Naive thymus-derived CD4-positive, alpha-beta T cell (primary cell): ENCODE results near the gene GPRIN3. TPM values are rescaled to one million over a fixed set of nuclear protein-coding genes. Genes with fewer than 3 reads are reported as not detected.
A peak's percentile ranks its signal among the peaks of the same experiment; 100 is the strongest.

ENCODE experiments used
- ATAC-seq: fragments of 150-1000 bp; cut with Tn5 transposase; 2 replicates; pipeline ENCODE4 v1.10.0; 2021; ENCODE audit warnings: mild to moderate bottlenecking, moderate library complexity
- CTCF ChIA-PET: fragments of 350-600 bp; sonication (Branson Sonifier 250); formaldehyde crosslinking; loops from one replicate; lab custom pipeline; 2021; ENCODE audit warnings: antibody characterized with exemption; lab: Charles Lee
- POLR2A ChIA-PET: fragments of 350-600 bp; sonication (Branson Sonifier 250); formaldehyde crosslinking; loops from one replicate; lab custom pipeline; 2021; ENCODE audit warnings: antibody characterized with exemption, inconsistent platforms; lab: Charles Lee
- DNase-seq, 9 donors: peaks; one replicate each; pipeline versions ENCODE4 v3.0.0 to v3.0.0-alpha.2; 2020 to 2022; ENCODE audit warnings: mixed read lengths in 1 of 9
- H3K27ac ChIP-seq: one replicate; pipeline ENCODE4 v1.7.0; 2013; ENCODE audit warnings: mild to moderate bottlenecking, low read depth, low read length, moderate library complexity
- H3K27me3 ChIP-seq, 2 donors: one replicate each; pipeline ENCODE4 v1.7.0; 2013; ENCODE audit warnings: low read length in 2 of 2, mild to moderate bottlenecking in 2 of 2, moderate library complexity in 2 of 2; ENCODE audit not compliant: control insufficient read depth in 2 of 2, insufficient read depth in 2 of 2
- H3K36me3 ChIP-seq, 3 experiments: 1 replicate in 2 of 3; 2 replicates in 1 of 3; pipeline ENCODE4 v1.7.0; 2013; ENCODE audit warnings: low read length in 3 of 3, mild to moderate bottlenecking in 3 of 3, moderate library complexity in 1 of 3; ENCODE audit not compliant: insufficient read depth in 3 of 3, control insufficient read depth in 2 of 3
- H3K4me1 ChIP-seq, 2 donors: one replicate each; pipeline ENCODE4 v1.7.0; 2013; ENCODE audit warnings: low read length in 2 of 2, mild to moderate bottlenecking in 2 of 2, moderate library complexity in 1 of 2; ENCODE audit not compliant: control insufficient read depth in 2 of 2, insufficient read depth in 2 of 2
- H3K4me3 ChIP-seq: 2 replicates; pipeline ENCODE4 v1.7.0; 2013; ENCODE audit warnings: mild to moderate bottlenecking, low read length
- H3K9me3 ChIP-seq, 3 experiments: 1 replicate in 2 of 3; 2 replicates in 1 of 3; pipeline ENCODE4 v1.7.0; 2013; ENCODE audit warnings: low read length in 3 of 3; ENCODE audit not compliant: control insufficient read depth in 2 of 3
- H3K27ac Mint-ChIP-seq, 9 donors: one replicate each; pipeline ENCODE4 v1.8.0; 2020 to 2022; ENCODE audit warnings: mixed read lengths in 9 of 9, mild to moderate bottlenecking in 8 of 9, moderate library complexity in 5 of 9, inconsistent platforms in 2 of 9
- H3K27me3 Mint-ChIP-seq, 5 donors: one replicate each; pipeline ENCODE4 v1.8.0; 2021 to 2022; ENCODE audit warnings: mixed read lengths in 5 of 5, mild to moderate bottlenecking in 1 of 5
- H3K36me3 Mint-ChIP-seq, 5 donors: one replicate each; pipeline ENCODE4 v1.8.0; 2020 to 2022; ENCODE audit warnings: mixed read lengths in 5 of 5, mild to moderate bottlenecking in 3 of 5, inconsistent platforms in 1 of 5
- H3K4me1 Mint-ChIP-seq, 7 donors: one replicate each; pipeline ENCODE4 v1.8.0; 2020 to 2022; ENCODE audit warnings: mixed read lengths in 7 of 7, mild to moderate bottlenecking in 3 of 7, inconsistent platforms in 1 of 7
- H3K4me3 Mint-ChIP-seq, 10 donors: one replicate each; pipeline ENCODE4 v1.8.0; 2020 to 2022; ENCODE audit warnings: mild to moderate bottlenecking in 10 of 10, mixed read lengths in 10 of 10, moderate library complexity in 6 of 10, inconsistent platforms in 2 of 10
- H3K9me3 Mint-ChIP-seq, 11 donors: one replicate each; pipeline ENCODE4 v1.8.0; 2020 to 2022; ENCODE audit warnings: mixed read lengths in 11 of 11, mild to moderate bottlenecking in 4 of 11, inconsistent platforms in 1 of 11, moderate library complexity in 1 of 11
- intact Hi-C, 2 donors: fragments of 100-400 bp; cut with micrococcal nuclease; formaldehyde crosslinking; loops; one replicate each; pipeline ENCODE4 v1.15.1; 2023
- polyA plus RNA-seq, 2 donors: library from polyadenylated mRNA; unstranded; fragments of 300-500 nt; fragmentation: Illumina TruSeq; gene quantifications; one replicate each; pipeline ENCODE4 v1.2.3, GENCODE V29; 2021
- total RNA-seq, 6 experiments: library from RNA in 5 of 6; stranded (reverse) in 5 of 6; gene quantifications; 1 replicate in 5 of 6; 2 replicates in 1 of 6; pipeline ENCODE4 v1.2.3 and lab custom pipeline; 2021 to 2026

GPRIN3 gene
- total and polyA plus RNA-seq, 7 experiments from 2014 or later: 7.3 to 55.5 (median 11.2) TPM

DNA sequence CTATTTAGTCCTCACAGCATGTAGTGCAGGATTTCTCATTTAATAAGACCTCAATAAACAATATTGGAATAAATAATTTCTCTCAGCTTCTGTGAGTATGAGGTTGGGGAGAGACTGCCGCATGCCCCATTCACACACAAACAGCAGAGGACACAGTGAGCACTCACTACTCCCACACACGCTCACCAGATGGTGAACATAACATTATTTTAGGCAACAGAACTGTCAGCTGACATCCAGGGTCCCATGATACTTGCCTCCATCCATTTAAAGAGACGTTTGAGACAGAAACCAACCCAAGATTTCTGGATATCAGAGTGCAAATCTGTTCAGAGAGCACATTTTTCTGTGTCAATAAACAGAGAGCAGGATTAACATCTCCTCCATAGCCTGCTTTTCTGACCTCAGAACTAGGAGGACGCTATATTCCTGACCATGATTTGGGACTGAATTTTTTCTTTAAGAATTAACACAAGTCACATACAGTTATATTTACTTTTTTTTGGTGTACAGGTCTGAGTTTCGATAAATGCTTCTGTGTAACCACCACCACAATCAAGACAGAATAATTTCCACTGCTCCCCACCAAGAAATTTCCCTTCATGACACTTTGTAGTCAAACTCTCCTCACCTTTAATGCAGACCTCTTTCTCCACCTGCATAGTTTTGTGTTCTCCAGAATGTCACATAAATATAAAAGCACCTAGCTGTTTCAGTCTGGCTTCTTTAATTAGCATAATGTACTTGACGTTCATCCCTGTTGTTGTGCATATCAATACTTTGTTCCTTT lies 16.7 kb downstream of the GPRIN3 start:
- Histone ChIP-seq H3K4me3 (peak overlapping the region; percentile 0), H3K27ac (no peak overlapping the region), H3K9me3 (no peaks in the 10 kb centered on the region), H3K27me3 (no peaks in the 10 kb centered on the region), H3K36me3 (no peaks in the 10 kb centered on the region), H3K4me1 (peaks cover 72 to 91% of the 10 kb centered on the region in 2 donors)
- Mint-ChIP-seq H3K27me3 (no peaks in the 10 kb centered on the region), H3K9me3 (peaks cover 0 to 7% (median 0%) of the 10 kb centered on the region in 11 donors), H3K36me3 (peaks cover 0 to 56% (median 0%) of the 10 kb centered on the region in 5 donors), H3K4me3 (peak overlapping the region in 9 of 10 donors; percentile 53 to 77 (median 60)), H3K27ac (peak overlapping the region; percentile 59 to 92 (median 82)), H3K4me1 (peaks cover 62 to 99% (median 93%) of the 10 kb centered on the region in 7 donors)
- ChIA-PET POLR2A (interaction anchor here (0.7 to 1.5 kb wide), 4 partner anchors 8 to 18 kb away, joined by 3 to 7 read pairs (median 4); partner anchors contain the start of gene GPRIN3), CTCF (interaction anchor here (0.6 kb wide), 1 partner anchor 36 kb away, joined by 3 read pairs; no protein-coding TSS in a partner anchor)
- intact Hi-C loops: loop anchor here (2.0 to 10.0 kb wide), 4 partner anchors 144 to 906 kb away; partner anchors contain the start of gene HERC5 (in 2 of the 2)
- ATAC-seq (no peak), DNase-seq (peak in 2 of 9 donors; percentile 16 to 25)

- intact Hi-C loops: no loop called here
Observed at GRCh38 chr4:89289312-89289711, 18.3 kb downstream of the GPRIN3 start.

DNA sequence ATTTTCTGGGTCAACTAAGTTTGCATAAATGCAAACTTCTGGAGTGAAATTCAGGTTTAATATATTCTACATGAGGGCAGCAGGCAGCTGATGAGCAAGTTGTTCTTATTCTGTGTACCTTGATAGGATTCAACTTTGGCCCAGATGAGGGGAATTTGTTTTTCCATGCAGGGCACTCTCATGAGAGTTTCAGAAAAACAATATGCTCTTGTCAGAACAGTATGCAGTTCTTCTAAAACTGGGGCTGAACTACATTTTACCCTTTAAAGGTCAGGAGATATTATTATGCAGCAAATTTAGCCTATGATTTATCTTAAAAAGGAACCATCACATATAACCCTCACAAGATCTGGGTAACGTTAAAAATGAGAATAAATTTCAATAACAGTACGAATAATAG lies 19.2 kb downstream of the GPRIN3 start:
- Mint-ChIP-seq H3K9me3 (peaks cover 0 to 7% (median 0%) of the 10 kb centered on the region in 11 donors), H3K4me1 (peaks cover 69 to 98% (median 94%) of the 10 kb centered on the region in 7 donors), H3K27ac (peak overlapping the region in 8 of 9 donors; percentile 67 to 92 (median 80)), H3K4me3 (peak overlapping the region in 9 of 10 donors; percentile 48 to 77 (median 57)), H3K36me3 (peaks cover 0 to 53% (median 5%) of the 10 kb centered on the region in 5 donors), H3K27me3 (no peaks in the 10 kb centered on the region)
- Histone ChIP-seq H3K27ac (no peak overlapping the region), H3K4me1 (peaks cover 61 to 85% of the 10 kb centered on the region in 2 donors), H3K4me3 (peak overlapping the region; percentile 2), H3K36me3 (no peaks in the 10 kb centered on the region), H3K27me3 (no peaks in the 10 kb centered on the region), H3K9me3 (no peaks in the 10 kb centered on the region)
- no peak for DNase-seq
- ChIA-PET CTCF (interaction anchor here (0.9 kb wide), 1 partner anchor 33 kb away, joined by 3 read pairs; no protein-coding TSS in a partner anchor), POLR2A (interaction anchor here (0.7 to 1.2 kb wide), 3 partner anchors 10 to 49 kb away, joined by 3 to 6 read pairs (median 4); no protein-coding TSS in a partner anchor)
- intact Hi-C loops: no loop called here
- ATAC-seq: no peak

More at GRCh38 chr4:89289312-89289711, 18.3 kb downstream of the GPRIN3 start:
- peaks cover 61 to 86% of the 10 kb centered on the region in 2 donors for H3K4me1 ChIP-seq
- ATAC-seq (no peak), DNase-seq (no peak)
- H3K27me3 ChIP-seq: no peaks in the 10 kb centered on the region
- H3K36me3 Mint-ChIP-seq: peaks cover 0 to 50% (median 0%) of the 10 kb centered on the region in 5 donors
- H3K27me3 Mint-ChIP-seq: no peaks in the 10 kb centered on the region
- ChIA-PET POLR2A (interaction anchor here (1.1 to 1.5 kb wide), 4 partner anchors 9 to 19 kb away, joined by 3 to 7 read pairs (median 4); partner anchors contain the start of gene GPRIN3), CTCF (interaction anchor here (0.6 to 0.9 kb wide), 5 partner anchors 8 to 43 kb away, joined by 3 to 4 read pairs (median 3); no protein-coding TSS in a partner anchor)
- no peaks in the 10 kb centered on the region for H3K36me3 ChIP-seq
- peak overlapping the region; percentile 52 to 92 (median 80) for H3K27ac Mint-ChIP-seq
- H3K27ac ChIP-seq: peak overlapping the region; percentile 29
- peaks cover 65 to 98% (median 93%) of the 10 kb centered on the region in 7 donors for H3K4me1 Mint-ChIP-seq
- H3K4me3 ChIP-seq: peak overlapping the region; percentile 8
- H3K9me3 Mint-ChIP-seq: peaks cover 0 to 7% (median 0%) of the 10 kb centered on the region in 11 donors
- peak overlapping the region; percentile 13 to 77 (median 56) for H3K4me3 Mint-ChIP-seq
- no peaks in the 10 kb centered on the region for H3K9me3 ChIP-seq

DNA sequence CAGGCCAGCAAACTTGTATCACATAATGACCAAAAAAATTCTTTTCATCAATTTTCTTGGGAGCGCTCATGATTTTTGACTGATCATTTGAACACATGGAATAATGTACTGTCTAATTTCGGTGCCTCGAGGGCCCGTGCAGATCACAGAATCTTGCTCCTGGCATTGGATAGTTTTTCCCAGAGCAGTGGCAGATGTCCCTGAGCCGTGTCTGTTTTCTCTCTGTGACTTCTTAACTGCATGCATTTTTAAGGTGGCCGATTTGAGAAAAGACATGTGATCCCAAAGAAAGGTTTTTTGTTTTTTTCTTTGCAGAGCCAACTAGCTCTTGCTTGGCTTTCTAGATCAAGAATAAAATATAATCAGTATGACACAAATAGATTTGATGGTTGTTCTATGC lies 19.7 kb downstream of the GPRIN3 start:
- Mint-ChIP-seq H3K27me3 (no peaks in the 10 kb centered on the region), H3K4me1 (peaks cover 70 to 98% (median 94%) of the 10 kb centered on the region in 7 donors), H3K4me3 (peak overlapping the region in 3 of 10 donors; percentile 52 to 74 (median 60)), H3K27ac (peak overlapping the region in 8 of 9 donors; percentile 15 to 92 (median 73)), H3K36me3 (peaks cover 0 to 52% (median 5%) of the 10 kb centered on the region in 5 donors), H3K9me3 (peaks cover 0 to 7% (median 0%) of the 10 kb centered on the region in 11 donors)
- no peaks in the 10 kb centered on the region for H3K36me3 ChIP-seq
- intact Hi-C loops: no loop called here
- POLR2A ChIA-PET: interaction anchor here (0.7 to 2.6 kb wide), 4 partner anchors 10 to 49 kb away, joined by 3 to 16 read pairs (median 5); no protein-coding TSS in a partner anchor
- no peaks in the 10 kb centered on the region for H3K9me3 ChIP-seq
- H3K4me1 ChIP-seq: peaks cover 61 to 85% of the 10 kb centered on the region in 2 donors
- no peak overlapping the region for H3K4me3 ChIP-seq
- no peak for DNase-seq
- ATAC-seq: no peak
- CTCF ChIA-PET: no interaction called here
- H3K27ac ChIP-seq: no peak overlapping the region
- no peaks in the 10 kb centered on the region for H3K27me3 ChIP-seq

DNA sequence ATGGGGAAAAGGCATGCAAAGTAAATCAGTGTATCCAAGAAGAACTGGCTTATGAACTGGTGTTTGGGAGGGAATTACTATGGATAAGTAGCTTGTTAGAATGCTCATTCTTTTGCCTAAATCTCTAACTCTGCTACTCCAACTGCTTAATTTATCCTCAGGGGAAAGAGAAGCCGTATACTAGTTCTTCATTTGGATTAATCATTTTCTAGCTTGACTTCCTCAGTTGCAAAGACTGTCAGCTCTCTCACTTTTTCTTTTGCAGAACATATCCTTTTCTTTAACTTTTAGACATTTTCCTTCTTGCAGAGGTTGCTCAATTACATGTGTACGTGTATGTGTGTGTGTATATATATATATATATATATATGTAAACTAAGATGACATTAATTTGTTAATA lies 21.9 kb downstream of the GPRIN3 start:
- ATAC-seq: no peak

GRCh38 chr4:89284828-89285227 lies 22.8 kb downstream of the GPRIN3 start:
- Mint-ChIP-seq H3K9me3 (peaks cover 0 to 5% (median 0%) of the 10 kb centered on the region in 11 donors), H3K4me1 (peaks cover 54 to 80% (median 75%) of the 10 kb centered on the region in 7 donors), H3K27me3 (no peaks in the 10 kb centered on the region), H3K36me3 (peaks cover 0 to 38% (median 11%) of the 10 kb centered on the region in 5 donors), H3K27ac (peak overlapping the region in 4 of 9 donors; percentile 62 to 88 (median 76)), H3K4me3 (peak overlapping the region in 4 of 10 donors; percentile 27 to 80 (median 44))
- ChIA-PET CTCF (no interaction called here), POLR2A (interaction anchor here (0.8 to 2.6 kb wide), 5 partner anchors 9 to 32 kb away, joined by 3 to 13 read pairs (median 4); no protein-coding TSS in a partner anchor)
- intact Hi-C loops: loop anchor here in 1 of 2 donors (1.0 kb wide), 1 partner anchor 9 kb away; no protein-coding TSS in a partner anchor
- Histone ChIP-seq H3K36me3 (no peaks in the 10 kb centered on the region), H3K27ac (no peak overlapping the region), H3K9me3 (no peaks in the 10 kb centered on the region), H3K4me3 (peak overlapping the region; percentile 43), H3K4me1 (peaks cover 42 to 82% of the 10 kb centered on the region in 2 donors), H3K27me3 (no peaks in the 10 kb centered on the region)
- ATAC-seq (peak; percentile 39), DNase-seq (no peak)

More for the DNA sequence above, 21.9 kb downstream of the GPRIN3 start:
- Histone ChIP-seq H3K36me3 (no peaks in the 10 kb centered on the region), H3K9me3 (no peaks in the 10 kb centered on the region), H3K27me3 (no peaks in the 10 kb centered on the region), H3K4me1 (peaks cover 51 to 83% of the 10 kb centered on the region in 2 donors), H3K4me3 (no peak overlapping the region), H3K27ac (no peak overlapping the region)
- H3K4me3 Mint-ChIP-seq: peak overlapping the region in 9 of 10 donors; percentile 51 to 72 (median 63)
- DNase-seq: no peak
- ChIA-PET POLR2A (interaction anchor here (0.7 to 2.6 kb wide), 3 partner anchors 12 to 40 kb away, joined by 3 to 16 read pairs (median 7); no protein-coding TSS in a partner anchor), CTCF (interaction anchor here (1.4 to 1.6 kb wide), 2 partner anchors 16 to 31 kb away, joined by 3 to 4 read pairs; no protein-coding TSS in a partner anchor)
- intact Hi-C loops: loop anchor here in 1 of 2 donors (1.0 kb wide), 1 partner anchor 9 kb away; no protein-coding TSS in a partner anchor
- no peaks in the 10 kb centered on the region for H3K27me3 Mint-ChIP-seq
- H3K9me3 Mint-ChIP-seq: peaks cover 0 to 5% (median 0%) of the 10 kb centered on the region in 11 donors
- peaks cover 0 to 44% (median 11%) of the 10 kb centered on the region in 5 donors for H3K36me3 Mint-ChIP-seq
- H3K27ac Mint-ChIP-seq: peak overlapping the region in 8 of 9 donors; percentile 47 to 92 (median 82)
- H3K4me1 Mint-ChIP-seq: peaks cover 62 to 90% (median 84%) of the 10 kb centered on the region in 7 donors
